OCI-M2 (cell line): Measurements from ENCODE around the gene PDCD10.

Source experiments
- DNase-seq: peaks from one replicate; lab custom pipeline; 2025; ENCODE audit not compliant: unreplicated experiment; lab: John Stamatoyannopoulos, UW

Gene PDCD10

GRCh38 chr3:167684388-167684993 lies 50.2 kb downstream of the PDCD10 start:
- no peak for DNase-seq

DNA sequence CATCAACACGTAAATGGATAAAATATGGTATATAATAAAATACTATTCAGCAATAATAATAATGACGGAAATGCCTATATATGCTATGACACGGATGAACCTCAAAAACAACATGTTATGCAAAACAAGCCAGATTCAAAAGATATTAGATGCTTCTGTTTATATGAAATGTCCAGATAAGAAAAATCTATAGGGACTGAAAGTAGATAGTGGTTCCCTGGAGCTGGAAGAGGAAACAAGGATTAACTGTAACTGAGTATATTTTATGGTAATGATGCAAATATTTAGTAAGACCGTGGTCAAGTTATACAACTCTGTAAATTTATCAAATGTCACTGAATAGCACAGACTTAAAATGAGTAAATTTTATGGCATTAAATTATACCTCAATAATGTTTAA lies 55.2 kb downstream of the PDCD10 start:
- no peak for DNase-seq

DNA sequence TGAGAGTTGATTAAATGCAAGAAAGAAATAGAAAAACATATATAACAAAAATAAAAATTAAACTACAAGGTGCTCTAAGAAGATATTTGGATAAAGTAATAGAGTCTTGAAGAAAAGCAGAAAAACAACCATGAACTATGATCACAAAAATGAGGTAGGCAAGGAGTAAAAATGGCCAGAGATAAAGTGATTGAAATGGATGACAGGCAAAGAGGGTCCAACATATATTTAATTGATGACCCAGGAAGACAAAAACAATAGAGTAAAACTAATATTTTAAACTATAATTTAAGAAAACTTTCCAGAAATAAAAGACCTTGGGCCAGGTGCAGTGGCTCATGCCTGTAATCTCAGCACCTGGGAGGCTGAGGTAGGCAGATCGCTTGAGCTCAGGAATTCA lies 58.8 kb downstream of the PDCD10 start:
- no peak for DNase-seq

DNA sequence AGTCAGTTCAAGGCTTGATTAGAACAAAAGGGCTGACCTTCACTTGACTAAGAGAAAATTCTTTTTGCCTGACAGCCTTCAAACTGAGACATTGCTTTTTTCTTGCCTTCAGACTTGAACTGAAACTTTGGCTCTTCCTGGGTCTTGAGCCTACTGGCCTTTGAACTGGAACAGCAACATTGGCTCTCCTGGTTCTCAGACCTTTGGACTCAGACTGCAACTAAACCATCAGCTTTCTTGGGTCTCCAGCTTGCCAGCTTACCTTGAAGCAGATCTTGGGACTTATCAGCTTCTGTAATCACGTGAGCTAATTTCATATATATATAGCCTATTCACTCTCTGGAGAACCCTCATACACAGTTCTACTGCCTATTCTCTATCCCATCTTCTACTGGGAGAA lies 61.5 kb downstream of the PDCD10 start:
- no peak for DNase-seq

DNA sequence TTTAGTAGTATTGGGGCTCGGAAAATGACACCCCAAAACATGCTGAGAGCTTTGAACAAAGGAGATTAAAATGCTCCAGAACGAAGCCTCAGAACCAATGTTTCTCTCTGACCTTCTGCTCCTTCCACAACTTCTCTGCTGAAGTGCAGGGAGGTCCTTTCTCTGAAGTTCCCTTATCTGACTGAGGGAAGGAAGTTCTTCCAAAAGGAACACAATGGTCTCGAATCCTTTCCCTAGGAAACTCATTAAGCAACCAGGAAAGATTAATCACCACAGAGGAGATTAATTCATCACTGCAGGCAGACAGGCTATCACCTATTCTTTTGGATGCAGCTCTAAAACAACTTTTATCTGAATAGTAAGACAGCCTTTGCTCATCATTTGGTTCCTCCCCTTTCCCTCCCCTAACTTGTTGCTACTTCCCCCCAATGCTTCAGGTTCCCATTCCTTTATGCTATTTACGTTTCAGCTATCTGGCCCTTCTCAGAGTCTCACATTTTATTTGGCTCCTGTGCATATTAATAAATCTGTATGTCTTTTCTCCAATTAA lies 62.7 kb downstream of the PDCD10 start:
- no peak for DNase-seq

GRCh38 chr3:167669699-167670098 lies 65.0 kb downstream of the PDCD10 start:
- no peak for DNase-seq

DNA sequence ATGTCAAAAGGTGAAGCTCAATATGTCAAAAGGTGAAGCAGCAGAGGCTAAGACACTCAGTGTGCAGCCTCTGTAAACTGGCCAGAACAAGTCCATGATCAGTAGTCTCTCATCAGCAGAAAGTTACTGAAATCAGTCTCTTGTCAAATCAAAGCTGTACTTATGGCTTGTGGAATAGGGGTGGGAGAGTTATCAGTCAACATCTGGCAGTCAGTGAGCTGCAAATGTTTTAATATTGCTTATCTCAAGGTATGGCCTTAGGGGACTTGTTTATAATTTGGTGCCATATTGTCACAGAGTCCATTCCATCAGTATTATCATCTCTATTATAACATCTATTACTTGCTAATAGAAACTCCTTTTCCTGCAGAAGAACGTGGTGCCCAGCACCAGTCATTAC lies 66.0 kb downstream of the PDCD10 start:
- no peak for DNase-seq

DNA sequence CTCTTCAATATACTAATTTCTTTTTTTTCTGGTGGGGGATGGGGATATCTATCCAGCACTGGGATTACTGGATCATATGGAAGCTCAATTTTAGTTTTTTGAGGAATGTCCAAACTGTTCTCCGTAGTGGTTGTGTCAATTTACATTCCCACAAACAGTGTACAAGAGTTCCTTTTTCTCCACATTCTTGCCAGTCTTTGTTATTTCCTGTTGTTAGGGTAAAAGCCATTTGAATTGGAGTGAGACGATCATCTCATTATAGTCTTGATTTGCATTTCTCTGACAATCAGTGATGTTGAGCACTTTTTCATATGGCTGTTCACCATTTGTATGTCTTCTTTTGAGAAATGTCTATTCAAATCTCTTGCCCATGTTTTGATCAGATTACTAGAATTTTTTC lies 68.1 kb downstream of the PDCD10 start:
- DNase-seq: no peak

- DNase-seq: no peak
Measured at GRCh38 chr3:167662919-167663400, 71.7 kb downstream of the PDCD10 start.

GRCh38 chr3:167657684-167658225 lies 76.9 kb downstream of the PDCD10 start:
- no peak for DNase-seq

GRCh38 chr3:167656821-167657220 lies 77.9 kb downstream of the PDCD10 start:
- DNase-seq: no peak

- DNase-seq: no peak
Measured at GRCh38 chr3:167653760-167654159, 80.9 kb downstream of the PDCD10 start, which contains the start of gene WDR49. Gene WDR49 (minus strand): TSS chr3:167653942. CDS start chr3:167653425, 517 bp downstream.

DNA sequence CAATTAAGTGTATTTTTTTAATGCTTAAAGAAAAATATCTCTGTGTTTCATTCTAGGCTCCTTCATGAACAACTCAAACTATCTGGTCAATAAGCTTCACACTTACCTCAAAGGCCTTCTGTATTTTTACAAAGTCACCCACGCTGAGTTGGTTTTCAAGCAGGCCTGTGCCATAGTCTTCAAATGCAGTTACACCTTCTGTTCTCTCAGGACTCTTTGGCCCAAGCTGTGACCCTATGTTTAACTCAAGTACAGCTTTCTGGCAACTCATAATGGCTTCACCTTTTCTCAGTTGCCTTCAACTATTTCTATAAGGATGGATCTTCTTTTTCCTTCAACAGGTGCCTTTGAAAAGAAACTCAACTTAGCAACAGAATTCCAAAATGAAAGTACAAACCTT lies 81.5 kb downstream of the PDCD10 start:
- DNase-seq: no peak

GRCh38 chr3:167651826-167652225 lies 82.9 kb downstream of the PDCD10 start:
- no peak for DNase-seq

DNA sequence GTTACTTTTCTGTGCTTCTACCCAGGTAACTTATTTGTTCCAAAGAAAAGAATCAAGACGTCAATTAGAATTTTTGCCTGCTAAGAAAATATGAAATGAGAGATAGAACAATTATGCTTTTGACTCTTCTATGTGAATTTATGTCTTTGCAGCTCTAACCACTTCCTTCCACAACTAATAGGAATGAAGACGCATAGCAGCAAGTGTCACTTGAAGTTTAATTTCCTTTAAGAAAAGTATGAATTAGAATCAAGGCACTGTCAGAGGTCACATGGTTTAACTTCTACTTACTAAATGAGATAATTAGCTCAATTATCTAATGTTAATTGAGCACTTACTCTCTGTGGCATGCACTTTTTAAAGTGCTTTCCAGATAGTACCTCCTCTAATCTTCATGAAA lies 84.2 kb downstream of the PDCD10 start:
- no peak for DNase-seq

- no peak for DNase-seq
Measured at GRCh38 chr3:167649746-167650145, 84.9 kb downstream of the PDCD10 start.

GRCh38 chr3:167644611-167645010 lies 90.1 kb downstream of the PDCD10 start:
- DNase-seq: no peak
